GM19438 (cell line): ENCODE data around the gene NME5.

ENCODE experiments used
- ATAC-seq: cut with Tn5 transposase; IDR thresholded peaks from one replicate; pipeline ENCODE4 v1.9.1; 2021; ENCODE audit warnings: low read depth; ENCODE audit not compliant: unreplicated experiment

Gene NME5

GRCh38 chr5:138140268-138140667 is 1.0 kb upstream of the NME5 start:
- no peak for ATAC-seq

GRCh38 chr5:138139781-138140090 is 508 bp upstream of the NME5 start:
- no peak for ATAC-seq

GRCh38 chr5:138132543-138132942 is 6.7 kb downstream of the NME5 start:
- ATAC-seq, result no peak

- ATAC-seq, result no peak
These were observed 9.9 kb downstream of the NME5 start for GRCh38 chr5:138129347-138129746.

DNA sequence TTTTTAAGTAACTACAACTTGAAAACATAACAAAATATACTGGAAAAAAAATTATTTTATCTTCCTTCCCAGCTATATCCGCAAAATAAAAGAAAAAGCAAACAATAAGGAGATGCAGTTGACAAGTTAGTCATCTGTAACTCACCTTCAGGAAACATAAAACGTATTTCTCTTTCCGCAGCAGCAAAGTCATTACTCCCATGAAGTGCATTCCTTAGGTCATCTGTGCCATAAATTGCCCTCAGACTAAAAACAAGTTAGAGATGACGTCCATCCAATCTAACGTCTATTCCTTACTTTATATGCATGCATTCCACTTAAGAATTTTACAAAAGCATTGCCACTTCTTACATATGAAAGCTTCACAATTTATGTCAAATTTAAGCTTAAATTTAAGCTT is 10.9 kb downstream of the NME5 start:
- ATAC-seq, result no peak

- no peak for ATAC-seq
These were observed 24.0 kb downstream of the NME5 start for GRCh38 chr5:138115254-138115653.

DNA sequence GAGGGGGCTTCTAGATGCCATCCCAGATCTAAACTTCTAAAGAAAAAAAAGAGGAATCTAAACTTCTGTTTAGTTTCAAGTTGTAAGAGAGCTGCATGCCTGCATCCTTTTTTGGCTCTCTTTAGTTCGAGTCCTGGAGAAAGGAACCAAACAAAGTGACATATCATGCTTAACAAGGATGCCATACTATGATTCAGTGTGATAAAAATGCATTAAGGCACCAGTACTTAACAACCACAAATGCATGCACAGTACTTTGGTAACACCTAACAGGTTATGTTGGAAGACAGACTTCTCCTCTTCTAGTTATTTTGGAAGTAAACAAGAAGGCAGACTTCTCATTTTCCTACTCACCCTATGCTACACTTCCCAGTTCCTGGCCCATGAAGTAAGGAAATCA is 27.3 kb downstream of the NME5 start:
- ATAC-seq, result no peak

GRCh38 chr5:138111181-138111580 is 28.0 kb downstream of the NME5 start:
- ATAC-seq, result no peak

- no peak for ATAC-seq
These were observed 28.8 kb downstream of the NME5 start for GRCh38 chr5:138110266-138110963.

GRCh38 chr5:138109463-138110265 is 29.6 kb downstream of the NME5 start:
- ATAC-seq, result no peak

DNA sequence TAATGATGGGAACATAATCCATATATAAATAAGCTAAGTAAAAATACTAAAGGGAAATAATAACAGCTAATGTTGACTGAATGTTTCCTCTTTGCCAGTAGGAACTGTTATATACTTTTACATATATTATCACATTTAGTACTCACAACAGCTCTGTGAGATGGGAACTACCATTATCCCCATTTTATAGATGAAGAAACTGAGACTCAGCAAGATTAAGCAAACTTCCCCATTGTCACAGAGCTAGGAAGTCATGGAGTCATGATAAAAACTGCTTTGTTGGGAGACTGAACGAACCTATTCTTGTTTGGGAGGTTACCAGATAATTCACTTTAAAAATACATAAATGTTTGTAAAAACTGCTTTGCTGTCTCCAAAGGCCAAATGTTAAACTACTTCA is 32.0 kb downstream of the NME5 start:
- ATAC-seq, result no peak

DNA sequence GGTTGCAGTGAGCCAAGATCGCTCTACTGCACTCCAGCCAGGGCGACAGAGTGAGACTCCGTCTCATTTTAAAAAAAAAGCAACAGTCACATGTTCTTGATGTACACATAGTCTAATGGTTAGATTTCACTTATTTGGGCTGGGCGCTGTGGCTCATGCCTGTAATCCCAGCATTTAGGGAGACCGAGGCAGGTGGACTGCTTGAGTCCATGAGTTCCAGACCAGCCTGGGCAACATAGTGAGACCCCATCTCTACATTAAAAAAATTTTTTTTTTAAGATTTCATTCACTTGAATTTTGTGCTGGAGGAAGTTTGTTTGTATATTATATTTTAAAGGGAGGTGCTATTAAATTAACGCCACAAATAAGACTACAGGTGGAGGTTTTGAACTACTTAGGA is 33.5 kb downstream of the NME5 start:
- ATAC-seq, result no peak

DNA sequence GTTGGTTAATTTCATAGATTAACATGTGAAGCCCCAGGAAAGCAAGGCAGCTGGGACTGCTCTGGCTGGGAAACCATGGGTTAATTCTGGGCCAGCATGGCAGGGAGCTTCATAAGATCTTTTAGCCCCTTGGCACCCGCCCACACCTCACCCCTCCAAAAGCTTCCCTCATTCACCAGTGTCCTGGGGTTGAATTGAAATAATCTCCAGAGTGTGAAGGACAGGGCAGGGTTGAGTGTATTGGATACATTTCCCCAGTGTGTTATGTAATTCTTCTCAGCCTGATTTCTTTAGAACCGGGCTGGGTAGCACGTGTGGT is 36.0 kb downstream of the NME5 start:
- ATAC-seq, result no peak

DNA sequence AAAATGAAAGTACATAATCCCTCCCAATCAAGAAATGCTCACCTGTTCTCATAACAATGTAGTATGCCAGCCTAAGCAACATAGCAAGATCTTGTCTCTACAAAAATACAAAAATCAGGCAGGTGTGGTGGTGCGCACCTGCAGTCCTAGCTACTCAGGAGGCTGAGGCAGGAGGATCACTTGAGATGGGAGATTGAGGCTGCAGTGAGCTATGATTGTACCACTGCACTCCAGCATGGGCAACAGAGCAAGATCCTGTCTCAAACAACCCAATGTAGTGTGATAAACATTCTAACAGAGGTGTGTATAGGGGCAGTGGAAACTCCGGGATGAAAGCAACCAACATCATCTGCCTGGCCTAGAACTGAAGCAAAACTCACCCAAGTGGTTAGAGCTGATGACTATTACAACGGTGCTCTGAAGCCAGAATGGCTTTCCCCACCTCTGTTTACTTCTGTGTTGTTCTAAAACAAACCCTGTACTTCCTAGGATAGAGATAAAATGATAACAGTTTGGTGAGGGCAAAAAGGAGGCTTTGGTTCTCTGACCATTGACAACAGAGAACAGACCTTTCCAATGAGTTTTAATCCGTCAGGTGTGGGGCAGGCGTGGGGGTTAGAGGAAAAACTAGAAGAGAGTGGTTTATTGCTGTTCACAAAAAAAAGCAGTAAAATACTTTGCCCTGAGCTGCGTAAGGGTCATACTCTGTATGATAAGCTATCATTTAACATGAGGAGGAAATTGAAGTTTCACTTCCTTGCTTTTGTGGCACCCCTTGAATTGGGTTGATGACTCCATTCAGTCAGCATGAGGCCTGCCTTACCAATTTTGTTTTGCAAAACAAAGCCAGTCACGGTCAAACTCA is 36.5 kb downstream of the NME5 start:
- no peak for ATAC-seq

- no peak for ATAC-seq
These were observed 42.0 kb downstream of the NME5 start for GRCh38 chr5:138096997-138097828.

GRCh38 chr5:138096363-138096762 is 42.9 kb downstream of the NME5 start:
- no peak for ATAC-seq

DNA sequence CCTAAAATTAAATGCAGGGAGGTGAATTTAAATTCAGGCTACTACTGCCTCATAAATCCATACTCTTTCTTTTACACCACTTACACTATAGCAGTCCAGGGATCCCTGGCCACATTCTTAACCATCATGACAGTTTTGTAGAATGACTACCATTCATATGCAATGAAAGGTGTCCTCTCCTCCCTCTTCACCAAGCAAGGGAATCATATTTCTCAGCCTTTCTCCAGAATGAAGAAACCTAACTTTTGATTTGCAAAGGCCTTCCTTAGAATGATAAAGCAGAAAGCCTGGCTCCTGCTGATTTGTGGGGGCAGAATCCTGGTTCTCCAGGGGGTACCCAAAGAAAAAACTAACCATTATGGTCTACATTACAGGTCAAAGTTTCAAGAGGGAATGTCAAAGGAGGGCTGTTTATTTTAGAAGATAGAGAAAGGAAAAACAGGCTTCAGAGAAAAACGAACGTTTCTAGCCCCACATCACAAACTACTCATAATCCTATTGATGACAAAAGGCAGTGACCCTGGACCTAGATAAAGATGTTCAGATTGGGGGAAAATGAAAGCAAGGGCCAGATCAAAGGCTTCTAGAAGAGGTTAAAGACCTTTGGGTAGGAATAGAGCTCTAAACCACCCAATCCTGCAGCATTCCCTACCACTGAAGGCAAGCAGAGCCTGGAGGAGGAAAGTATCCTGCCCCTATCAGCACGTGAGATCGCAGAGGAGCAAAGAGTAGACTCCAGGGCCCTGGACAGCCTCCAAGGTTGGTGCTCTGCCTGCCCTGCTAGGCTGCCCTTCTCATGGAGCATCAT is 43.9 kb downstream of the NME5 start:
- ATAC-seq, result no peak

DNA sequence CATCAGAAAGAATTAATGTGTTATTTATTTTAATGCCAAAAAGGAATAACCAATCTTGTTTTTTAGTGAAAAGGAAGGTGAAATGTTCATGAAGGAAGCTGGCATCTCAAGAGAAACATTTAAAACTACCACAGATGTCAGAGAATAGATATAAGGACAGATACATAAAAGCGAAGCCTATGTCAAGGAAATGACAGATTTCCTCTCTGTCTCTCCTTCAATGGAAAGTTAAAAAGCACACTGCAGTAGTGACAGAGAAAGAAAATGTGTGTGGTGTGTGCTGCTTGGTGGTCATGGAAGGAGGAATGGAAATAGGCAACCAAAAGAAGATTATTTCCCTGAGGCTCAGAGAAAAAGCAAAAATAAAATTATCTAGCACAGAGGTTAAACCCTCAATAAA is 46.2 kb downstream of the NME5 start:
- ATAC-seq, result no peak

DNA sequence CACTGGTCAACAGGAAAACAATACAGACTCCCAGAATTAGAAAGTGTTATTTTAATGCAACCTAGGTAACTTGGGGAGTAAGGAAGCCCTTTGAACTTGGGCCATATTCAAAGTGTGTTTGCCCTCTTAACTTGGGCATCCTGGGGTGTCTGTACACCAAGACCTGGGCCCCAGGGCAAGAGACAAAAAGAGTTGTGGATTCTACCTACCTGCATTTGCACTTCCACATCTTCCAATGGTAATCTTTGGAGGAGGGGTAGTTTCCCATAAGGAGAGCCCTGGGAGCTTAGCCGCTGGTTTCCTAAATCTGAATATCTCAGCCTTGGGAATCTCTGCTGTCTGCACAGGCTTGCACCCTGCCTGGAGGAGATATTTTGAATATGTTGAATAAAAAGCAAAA is 46.9 kb downstream of the NME5 start:
- no peak for ATAC-seq

- ATAC-seq, result no peak
These were observed 47.5 kb downstream of the NME5 start for GRCh38 chr5:138091685-138092084.
